LNCAP (cell line): ENCODE measurements around the gene MSI1.

Source experiments
- TF ChIP-seq, protein P1 (sequence below): fragments of 450-650 bp; IDR thresholded peaks from 2 replicates; pipeline ENCODE4 v1.5.1; 2017; ENCODE audit warnings: mild to moderate bottlenecking

Gene MSI1

DNA sequence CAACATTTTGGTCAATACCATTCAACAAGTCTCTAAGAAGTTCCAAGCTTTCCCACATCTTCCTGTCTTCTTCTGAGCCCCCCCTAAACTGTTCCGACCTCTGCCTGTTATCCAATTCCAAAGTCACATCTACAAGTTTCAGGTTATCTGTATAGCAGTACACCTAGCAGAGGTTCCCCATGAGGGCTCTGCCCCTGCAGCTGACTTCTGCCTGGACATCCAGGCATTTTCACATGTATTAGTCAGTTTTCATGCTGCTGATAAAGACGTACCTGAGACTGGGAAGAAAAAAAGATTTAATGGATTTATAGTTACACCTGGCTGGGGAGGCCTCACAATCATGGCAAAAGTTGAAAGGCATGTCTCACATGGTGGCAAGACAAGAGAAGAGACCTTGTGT lies 31.2 kb downstream of the MSI1 start:
- TF ChIP-seq, protein P1, sequence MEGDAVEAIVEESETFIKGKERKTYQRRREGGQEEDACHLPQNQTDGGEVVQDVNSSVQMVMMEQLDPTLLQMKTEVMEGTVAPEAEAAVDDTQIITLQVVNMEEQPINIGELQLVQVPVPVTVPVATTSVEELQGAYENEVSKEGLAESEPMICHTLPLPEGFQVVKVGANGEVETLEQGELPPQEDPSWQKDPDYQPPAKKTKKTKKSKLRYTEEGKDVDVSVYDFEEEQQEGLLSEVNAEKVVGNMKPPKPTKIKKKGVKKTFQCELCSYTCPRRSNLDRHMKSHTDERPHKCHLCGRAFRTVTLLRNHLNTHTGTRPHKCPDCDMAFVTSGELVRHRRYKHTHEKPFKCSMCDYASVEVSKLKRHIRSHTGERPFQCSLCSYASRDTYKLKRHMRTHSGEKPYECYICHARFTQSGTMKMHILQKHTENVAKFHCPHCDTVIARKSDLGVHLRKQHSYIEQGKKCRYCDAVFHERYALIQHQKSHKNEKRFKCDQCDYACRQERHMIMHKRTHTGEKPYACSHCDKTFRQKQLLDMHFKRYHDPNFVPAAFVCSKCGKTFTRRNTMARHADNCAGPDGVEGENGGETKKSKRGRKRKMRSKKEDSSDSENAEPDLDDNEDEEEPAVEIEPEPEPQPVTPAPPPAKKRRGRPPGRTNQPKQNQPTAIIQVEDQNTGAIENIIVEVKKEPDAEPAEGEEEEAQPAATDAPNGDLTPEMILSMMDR, result no peak

DNA sequence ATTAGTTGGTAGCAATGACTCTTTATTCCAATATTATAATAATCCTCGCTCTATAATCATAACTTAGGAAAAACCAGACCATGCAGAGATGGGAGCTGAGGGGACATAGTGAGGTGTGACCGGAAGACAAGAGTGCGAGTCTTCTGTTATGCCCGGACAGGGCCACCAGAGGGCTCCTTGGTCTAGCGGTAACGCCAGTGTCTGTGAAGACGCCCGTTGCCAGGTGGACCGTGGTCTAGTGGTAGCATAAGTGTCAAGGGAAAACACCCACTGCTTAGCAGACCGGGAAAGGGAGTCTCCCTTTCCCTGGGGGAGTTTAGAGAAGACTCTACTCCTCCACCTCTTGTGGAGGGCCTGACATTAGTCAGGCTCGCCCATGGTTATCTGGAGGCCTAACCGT lies 33.5 kb downstream of the MSI1 start:
- TF ChIP-seq, protein P1, result peak; percentile 74

DNA sequence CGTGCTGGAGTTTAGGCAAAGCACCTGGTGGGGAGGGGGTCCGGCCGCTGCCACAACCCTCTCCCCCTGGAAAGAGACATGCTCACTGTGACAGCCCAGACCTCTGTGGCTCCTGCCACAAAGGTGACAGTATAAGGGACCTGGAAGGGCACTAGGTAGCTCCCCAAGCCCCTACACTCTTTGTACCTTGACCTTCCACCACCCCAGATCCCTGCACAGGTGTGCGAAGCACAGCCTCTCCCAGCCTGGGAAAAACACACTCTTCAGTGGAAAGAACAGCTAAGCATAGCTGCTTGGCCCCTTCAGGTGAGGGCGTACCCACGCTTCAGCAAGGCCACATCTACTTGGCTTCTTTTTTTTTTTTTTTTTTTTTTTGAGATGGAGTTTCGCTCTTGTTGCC lies 36.4 kb downstream of the MSI1 start:
- TF ChIP-seq, protein P1, result no peak

DNA sequence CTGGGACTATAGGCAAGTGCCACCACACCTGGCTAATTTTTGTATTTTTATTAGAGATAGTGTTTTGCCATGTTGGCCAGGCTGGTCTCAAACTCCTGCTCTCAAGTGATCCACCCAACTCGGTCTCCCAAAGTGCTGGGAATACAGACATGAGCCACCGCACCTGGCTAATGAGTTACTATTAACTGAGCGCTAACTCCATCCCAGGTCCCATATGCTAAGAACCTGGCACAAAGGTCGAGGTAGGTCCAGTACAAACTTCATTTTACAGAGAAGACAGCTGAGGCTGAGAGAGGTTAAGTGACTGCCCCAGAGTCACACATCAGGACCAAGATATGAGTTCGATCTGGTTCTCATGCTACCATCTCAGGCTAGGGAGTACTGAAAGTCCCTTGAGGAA lies 36.9 kb downstream of the MSI1 start:
- TF ChIP-seq, protein P1, result no peak

DNA sequence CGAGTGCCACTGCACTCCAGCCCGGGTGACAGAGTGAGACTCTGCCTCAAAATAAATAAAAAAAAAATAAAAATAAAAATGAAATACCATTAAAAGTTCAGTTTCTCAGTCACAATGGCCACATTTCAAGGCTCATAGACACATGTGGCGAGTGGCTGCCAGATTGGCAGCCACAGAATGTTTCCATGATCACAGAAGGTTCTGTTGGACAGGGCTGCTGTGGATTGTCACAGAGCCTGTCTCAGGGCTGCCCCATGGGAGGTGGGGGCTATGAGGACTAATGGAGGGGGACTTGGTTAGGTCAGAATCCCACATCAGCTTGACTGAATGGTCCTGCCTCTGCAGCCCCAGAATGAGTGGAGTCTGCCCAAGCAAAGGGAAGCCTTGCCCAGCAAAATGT lies 37.6 kb downstream of the MSI1 start:
- TF ChIP-seq, protein P1, result no peak

DNA sequence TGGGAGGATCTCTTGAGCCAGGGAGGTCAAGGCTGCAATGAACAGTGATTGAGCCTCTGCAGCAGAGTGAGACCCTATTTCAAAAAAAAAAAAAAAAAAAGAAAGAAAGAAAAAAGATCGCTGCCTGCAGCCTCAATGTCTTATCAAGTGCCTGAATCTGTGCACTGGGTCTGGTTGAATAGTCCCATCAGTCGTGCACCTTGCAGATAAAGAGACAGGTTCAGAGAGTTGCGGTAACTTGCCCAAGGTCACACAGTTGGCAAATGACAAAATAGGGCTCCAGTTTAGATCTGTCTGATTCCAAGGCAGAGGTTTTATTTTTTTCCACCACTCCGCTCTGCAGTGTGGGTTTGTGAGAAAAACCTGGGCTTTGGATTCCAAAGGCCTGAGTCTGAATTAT lies 40.7 kb downstream of the MSI1 start:
- TF ChIP-seq, protein P1, result no peak

DNA sequence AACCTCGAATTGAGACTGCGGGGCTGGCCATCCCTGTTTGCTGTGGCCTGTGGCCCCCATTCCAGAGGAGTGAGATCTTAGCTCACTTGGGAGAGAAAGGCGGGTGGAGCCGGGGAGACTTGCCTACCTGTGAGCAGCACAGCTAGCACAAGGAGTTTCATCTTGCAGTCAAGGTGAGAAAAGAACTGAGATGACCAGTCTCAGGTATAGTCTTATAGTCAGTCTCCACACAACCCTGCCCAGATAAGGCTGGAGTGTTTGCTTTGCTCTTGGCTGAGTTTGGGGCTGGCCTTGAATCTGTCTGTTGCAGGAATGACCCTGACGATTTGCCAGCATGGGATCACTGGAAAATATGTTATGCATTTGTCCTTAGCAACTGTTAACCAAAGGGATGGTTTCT lies 41.4 kb downstream of the MSI1 start, which contains the start of gene PLA2G1B:
TSS of gene PLA2G1B (minus strand) at position 187 of the 400 bp plus-strand sequence. CDS start at position 161, 26 bp downstream.
- TF ChIP-seq, protein P1, result no peak

DNA sequence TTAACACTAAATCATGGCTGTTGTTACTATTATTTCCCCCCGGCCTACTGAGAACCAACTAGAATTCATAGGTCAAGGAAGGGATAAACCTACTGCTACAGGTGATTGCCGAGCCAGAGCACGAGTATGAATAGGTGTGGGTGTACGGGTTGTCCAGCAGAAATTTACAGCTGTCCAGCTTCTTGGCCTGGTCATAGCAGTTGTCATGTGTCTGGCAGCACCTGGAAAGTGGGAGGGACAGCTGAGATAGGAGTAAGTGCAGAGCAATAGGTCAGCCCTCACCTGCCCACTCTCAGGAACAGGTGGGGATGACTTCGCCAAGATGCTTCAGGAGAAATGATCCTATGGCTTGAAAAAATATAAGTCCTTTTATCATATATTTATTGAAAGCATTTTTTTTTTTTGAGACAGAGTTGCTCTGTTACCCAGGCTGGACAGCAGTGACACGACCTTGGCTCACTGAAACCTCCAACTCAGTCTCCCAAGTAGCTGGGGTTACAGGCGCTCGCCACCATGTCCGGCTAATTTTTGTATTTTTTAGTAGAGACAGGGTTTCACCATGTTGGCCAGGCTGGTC lies 44.0 kb downstream of the MSI1 start:
- TF ChIP-seq, protein P1, result no peak
